HG03066 (cell line): Measurements from ENCODE around the gene RANBP1.

Source experiments
- ATAC-seq: cut with Tn5 transposase; IDR thresholded peaks from one replicate; pipeline ENCODE4 v1.9.1; 2021; ENCODE audit warnings: low read depth; ENCODE audit not compliant: unreplicated experiment

The RANBP1 gene

GRCh38 chr22:20133930-20134549 lies 18.1 kb downstream of the RANBP1 start:
- ATAC-seq, result no peak

DNA sequence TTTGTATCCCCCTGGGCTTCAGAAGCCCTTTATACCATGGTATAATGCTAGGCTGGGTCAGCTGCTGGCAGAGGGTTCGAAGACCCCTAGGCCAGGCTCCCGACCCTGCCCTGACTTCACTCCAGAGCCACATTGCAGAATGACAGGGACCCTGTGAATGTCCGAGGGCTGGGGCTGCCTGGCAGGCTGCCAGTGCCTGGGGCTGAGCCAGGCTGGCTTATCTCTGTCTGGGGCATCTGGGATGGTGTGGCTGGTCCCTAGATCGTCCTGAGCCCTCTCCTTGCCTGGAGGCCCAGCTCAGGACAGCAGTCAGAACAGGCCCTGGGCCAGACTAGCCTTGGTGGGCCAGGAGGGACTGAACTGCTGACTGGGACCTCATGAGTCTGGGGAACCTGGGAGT lies 19.4 kb downstream of the RANBP1 start:
- no peak for ATAC-seq

GRCh38 chr22:20135806-20136602 lies 20.1 kb downstream of the RANBP1 start:
- ATAC-seq, result no peak

DNA sequence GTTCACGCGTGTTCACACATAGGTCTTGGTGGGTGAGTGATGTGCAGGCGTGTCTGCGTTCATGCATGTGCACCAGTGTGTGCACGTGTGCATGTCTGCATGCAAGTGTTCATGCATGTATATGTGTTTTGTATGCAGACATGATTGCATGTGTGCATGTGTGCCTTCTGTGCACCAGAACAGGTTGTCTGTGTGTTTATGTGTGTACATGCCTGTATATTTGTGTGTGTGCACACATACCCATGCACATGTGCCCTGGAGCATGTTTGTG lies 20.6 kb downstream of the RANBP1 start:
- no peak for ATAC-seq

- no peak for ATAC-seq
These were observed 21.2 kb downstream of the RANBP1 start for GRCh38 chr22:20137113-20137512.

DNA sequence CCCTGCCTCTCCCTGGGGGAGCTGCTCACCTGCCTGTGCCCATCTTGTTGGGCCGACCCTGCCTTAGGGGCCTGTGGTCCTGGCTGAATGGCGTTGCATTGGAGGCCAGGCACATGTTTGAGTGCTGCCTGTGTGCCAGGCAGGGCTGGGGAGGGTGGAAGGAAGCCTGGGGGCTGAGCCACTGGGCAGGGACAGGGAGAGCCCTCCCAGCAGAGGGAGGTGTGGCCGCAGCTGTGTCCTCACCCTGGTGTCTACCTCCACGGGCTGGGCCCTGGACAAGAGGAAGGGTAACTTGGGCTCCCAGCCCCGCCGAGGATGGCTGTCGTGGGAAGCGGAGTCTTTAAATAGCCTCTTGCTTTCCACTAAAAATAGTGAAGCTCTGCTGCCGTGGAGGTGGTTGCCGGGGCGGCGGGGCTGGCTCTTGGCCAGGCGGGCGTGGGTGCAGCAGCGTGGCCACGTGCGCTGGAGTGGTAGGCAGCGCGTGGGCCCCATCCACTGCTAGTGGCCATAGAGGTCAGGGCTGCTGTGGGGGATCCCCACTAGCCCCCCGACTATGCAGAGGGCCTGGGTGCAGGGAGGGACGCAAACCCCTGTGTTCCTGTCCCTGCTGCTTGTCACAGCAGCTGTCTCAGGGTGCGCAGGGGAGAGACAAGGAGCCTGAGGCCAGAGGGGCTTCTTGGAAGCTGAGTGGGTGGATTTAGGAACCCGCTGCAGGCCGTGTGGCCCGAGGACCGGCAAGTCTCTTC lies 21.9 kb downstream of the RANBP1 start:
- ATAC-seq, result no peak

DNA sequence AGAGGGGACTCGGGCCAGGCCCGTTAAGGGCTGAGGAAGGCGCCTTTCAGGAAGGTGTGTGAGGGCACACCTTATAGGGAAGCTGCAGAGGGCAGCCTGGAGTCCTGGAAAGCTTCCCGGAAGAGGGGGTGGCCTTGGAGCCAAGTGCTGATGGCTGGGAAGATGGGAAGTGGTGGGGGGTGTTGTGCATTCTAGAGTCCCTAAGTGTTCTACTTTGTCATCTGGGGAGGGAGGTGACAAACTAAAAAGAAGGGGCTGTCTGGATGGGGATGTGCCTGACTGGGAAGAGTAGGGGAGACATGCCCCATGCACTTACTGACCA lies 22.5 kb downstream of the RANBP1 start:
- ATAC-seq, result no peak

DNA sequence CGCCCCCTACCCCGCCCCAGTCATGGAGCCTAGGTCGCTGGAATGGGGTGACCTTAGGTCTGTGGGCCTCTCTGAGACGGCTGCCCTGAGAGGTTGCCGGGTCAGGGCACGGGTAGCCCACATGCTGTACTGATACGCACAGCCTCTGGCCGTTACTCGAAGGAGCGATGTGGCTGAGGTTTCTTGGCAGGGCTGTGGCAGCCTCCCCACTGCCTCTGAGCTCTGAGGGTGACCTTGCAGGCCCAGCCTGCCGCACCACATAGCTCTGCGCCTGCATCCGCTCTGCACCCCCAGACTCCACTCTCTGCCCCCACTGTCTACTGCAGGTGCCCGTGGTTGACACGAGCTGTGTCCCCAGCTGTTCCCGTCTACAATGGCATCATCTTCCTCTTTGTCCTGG lies 23.0 kb downstream of the RANBP1 start:
- no peak for ATAC-seq

- ATAC-seq, result no peak
These were observed 23.6 kb downstream of the RANBP1 start for GRCh38 chr22:20139391-20140106.

DNA sequence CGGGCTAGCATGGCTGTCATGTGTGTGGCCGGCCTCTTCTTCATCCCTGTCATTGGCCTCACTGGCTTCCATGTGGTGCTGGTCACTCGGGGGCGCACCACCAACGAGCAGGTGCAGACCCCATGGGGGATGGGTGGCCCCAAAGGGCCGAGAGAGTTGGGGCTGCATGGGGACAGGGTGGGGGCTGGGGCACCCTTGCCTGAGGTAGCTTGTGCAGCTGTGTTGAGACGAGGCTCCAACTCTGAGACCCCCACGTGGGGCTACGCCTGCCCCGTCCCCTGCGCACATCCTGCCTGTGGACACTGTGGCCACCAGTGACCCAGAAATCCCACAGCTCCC lies 24.2 kb downstream of the RANBP1 start:
- ATAC-seq, result no peak

- ATAC-seq, result no peak
These were observed 24.6 kb downstream of the RANBP1 start for GRCh38 chr22:20140521-20140964.

GRCh38 chr22:20141186-20142077 lies 25.5 kb downstream of the RANBP1 start:
- no peak for ATAC-seq

DNA sequence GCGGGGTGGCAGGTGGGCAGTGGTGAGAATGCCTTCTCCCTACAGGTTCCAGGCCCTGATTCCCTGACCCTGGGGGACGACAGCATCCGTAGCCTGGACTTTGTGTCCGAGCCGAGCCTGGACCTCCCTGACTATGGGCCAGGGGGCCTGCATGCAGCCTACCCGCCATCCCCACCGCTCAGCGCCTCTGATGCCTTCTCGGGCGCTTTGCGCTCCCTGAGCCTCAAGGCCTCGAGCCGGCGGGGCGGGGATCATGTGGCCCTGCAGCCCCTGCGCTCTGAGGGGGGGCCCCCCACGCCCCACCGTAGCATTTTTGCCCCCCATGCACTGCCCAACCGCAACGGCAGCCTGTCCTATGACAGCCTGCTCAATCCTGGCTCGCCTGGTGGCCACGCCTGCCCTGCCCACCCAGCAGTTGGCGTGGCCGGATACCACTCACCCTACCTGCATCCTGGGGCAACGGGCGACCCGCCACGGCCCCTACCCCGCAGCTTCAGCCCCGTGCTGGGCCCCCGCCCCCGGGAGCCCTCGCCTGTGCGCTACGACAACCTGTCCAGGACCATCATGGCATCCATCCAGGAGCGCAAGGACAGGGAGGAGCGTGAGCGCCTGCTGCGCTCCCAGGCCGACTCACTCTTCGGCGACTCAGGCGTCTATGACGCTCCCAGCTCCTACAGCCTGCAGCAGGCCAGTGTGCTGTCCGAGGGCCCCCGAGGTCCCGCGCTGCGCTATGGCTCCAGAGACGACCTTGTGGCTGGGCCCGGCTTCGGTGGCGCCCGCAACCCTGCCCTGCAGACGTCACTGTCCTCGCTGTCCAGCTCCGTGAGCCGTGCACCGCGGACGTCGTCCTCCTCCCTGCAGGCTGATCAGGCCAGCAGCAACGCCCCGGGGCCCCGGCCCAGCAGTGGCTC lies 27.1 kb downstream of the RANBP1 start:
- ATAC-seq, result no peak

DNA sequence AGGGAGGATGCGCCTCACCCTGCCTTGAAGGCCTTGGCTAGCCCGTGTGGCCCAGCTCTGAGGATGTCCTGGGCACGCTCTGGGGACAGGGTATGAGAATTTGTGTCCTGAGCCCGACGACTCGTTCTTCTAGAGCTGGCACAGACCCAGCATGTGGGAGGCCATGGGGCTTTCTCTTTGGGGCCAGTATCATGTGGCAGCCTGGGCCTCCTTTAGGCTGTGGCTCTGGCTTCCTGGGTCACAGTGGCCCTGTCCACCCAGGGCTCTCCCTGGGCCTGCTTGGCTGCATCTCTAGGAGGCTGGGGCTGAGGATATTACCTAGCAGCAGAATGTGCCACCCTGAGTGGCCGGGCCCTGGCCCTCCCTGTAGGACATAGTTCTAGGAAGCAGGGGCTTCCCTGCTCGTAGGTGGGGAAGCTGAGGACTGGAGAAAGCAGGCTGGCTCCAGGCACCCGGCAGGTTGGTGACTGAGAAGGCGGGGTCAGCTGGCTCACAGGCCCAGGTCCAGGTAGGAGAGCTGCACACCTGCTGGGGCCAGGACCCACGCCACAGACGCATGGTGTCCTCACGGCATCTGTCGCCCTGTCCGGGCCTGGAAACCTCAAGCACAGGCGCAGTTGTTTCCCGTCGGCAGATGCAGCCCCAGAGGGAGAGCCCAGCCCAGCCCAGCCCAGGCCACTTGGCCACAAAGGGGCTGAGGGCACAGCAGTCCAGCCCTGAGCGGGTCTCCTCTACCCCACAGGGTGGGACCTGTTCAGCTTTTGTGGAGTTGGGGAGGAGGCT lies 28.2 kb downstream of the RANBP1 start:
- no peak for ATAC-seq

DNA sequence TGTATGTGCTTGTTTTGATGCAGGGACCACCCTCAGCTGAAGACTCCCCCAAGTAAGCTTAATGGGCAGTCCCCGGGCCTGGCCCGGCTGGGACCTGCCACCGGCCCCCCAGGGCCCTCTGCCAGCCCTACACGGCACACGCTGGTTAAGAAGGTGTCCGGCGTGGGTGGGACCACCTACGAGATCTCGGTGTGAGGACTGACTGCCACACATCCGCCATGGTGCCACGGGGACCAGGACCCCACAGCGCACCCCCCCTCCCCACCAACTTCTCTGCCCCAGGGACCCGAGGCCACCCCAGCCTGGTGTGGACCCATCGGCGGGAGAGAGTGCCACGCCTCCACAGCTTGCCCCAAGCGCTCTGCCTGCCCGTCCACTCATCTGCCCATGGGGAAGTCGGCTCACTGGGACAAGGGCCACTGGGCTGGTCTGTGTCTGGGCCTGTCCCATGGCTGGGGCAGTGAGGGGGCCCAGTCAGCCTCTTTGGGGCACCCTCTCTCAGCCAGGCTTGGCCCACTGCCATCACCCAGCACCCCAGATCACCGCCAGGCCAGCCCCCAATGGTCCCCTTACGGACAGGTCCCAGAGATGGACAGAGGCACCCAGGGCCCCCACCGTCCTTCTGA lies 29.4 kb downstream of the RANBP1 start:
- ATAC-seq, result no peak

DNA sequence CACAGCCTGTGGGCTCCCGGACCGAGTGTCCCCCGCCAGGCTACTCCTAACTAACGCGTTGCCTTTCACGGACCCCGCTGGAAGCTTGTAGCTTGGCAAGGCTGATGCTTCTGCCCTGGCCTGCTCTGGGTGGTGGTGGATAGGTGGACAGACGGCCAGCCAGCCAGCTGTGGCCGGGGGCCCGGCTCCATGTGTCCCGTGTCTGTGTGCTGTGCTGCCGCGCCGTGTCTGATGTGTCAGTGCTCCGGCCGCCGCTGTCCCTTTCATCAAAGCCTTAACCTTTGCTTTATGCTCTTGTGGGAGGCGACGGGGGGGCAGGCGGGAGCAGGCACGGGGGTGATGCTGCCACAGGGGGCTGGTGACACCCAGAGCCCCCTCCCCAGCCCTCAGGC lies 29.9 kb downstream of the RANBP1 start:
- no peak for ATAC-seq

- no peak for ATAC-seq
These were observed 30.9 kb downstream of the RANBP1 start for GRCh38 chr22:20146777-20147176.
